CD14-positive monocyte (primary cell): Measurements from ENCODE around the gene DAP3. TPM values are rescaled to one million over a fixed set of nuclear protein-coding genes. Genes with fewer than 3 reads are reported as not detected.

Experiments
- DNase-seq, 3 donors: peaks; one replicate each; pipeline ENCODE4 v3.0.0-alpha.2; 2011 to 2022
- H2AFZ ChIP-seq: 2 replicates; pipeline ENCODE4 v1.6.0; 2012; ENCODE audit warnings: mild to moderate bottlenecking, low read depth, low read length, inconsistent platforms; ENCODE audit not compliant: insufficient read depth, poor library complexity, severe bottlenecking
- H3K27ac ChIP-seq, 2 donors: 1 replicate in 1 of 2; 2 replicates in 1 of 2; pipeline ENCODE4 v1.5.1; 2012 to 2013; ENCODE audit warnings: low read length in 2 of 2, control low read depth in 1 of 2, inconsistent platforms in 1 of 2, low read depth in 1 of 2, mild to moderate bottlenecking in 1 of 2
- H3K27me3 ChIP-seq, 2 donors: one replicate each; pipeline versions ENCODE4 v1.6.0 to v1.6.1; 2011 to 2013; ENCODE audit warnings: low read length in 2 of 2; ENCODE audit not compliant: control insufficient read depth in 2 of 2, insufficient read depth in 2 of 2
- H3K36me3 ChIP-seq, 2 donors: replicated peaks in 1 of 2; 1 replicate in 1 of 2; 2 replicates in 1 of 2; pipeline versions ENCODE4 v1.5.1 to v1.6.1; 2012 to 2013; ENCODE audit warnings: low read length in 2 of 2, control low read depth in 1 of 2, inconsistent platforms in 1 of 2, mild to moderate bottlenecking in 1 of 2; ENCODE audit not compliant: insufficient read depth in 2 of 2, control insufficient read depth in 1 of 2
- H3K4me1 ChIP-seq, 2 donors: 1 replicate in 1 of 2; 2 replicates in 1 of 2; pipeline versions ENCODE4 v1.5.1 to v1.6.1; 2012 to 2013; ENCODE audit warnings: low read length in 2 of 2, control low read depth in 1 of 2, inconsistent platforms in 1 of 2, mild to moderate bottlenecking in 1 of 2, moderate library complexity in 1 of 2; ENCODE audit not compliant: insufficient read depth in 2 of 2, control insufficient read depth in 1 of 2
- H3K4me2 ChIP-seq: replicated peaks from 2 replicates; pipeline ENCODE3; 2012; ENCODE audit warnings: low read length, moderate library complexity, mild to moderate bottlenecking; ENCODE audit not compliant: poor library complexity, severe bottlenecking; ENCODE audit errors: extremely low read depth
- H3K4me3 ChIP-seq, 3 experiments: fragments of 200-600 bp in 1 of 3; sonication (generic) in 1 of 3; replicated peaks in 1 of 3; 1 replicate in 2 of 3; 2 replicates in 1 of 3; pipeline ENCODE4 v1.5.1; 2011 to 2013; ENCODE audit warnings: low read length in 3 of 3, mild to moderate bottlenecking in 3 of 3, control low read depth in 2 of 3, low read depth in 2 of 3, inconsistent platforms in 1 of 3, moderate library complexity in 1 of 3
- H3K79me2 ChIP-seq: 2 replicates; pipeline ENCODE4 v1.6.0; 2012; ENCODE audit warnings: mild to moderate bottlenecking, control low read depth, inconsistent platforms, low read length, moderate library complexity; ENCODE audit not compliant: insufficient read depth
- H3K9ac ChIP-seq: 2 replicates; pipeline ENCODE4 v1.6.0; 2017; ENCODE audit warnings: low read length, mild to moderate bottlenecking; ENCODE audit not compliant: insufficient read depth, poor library complexity, severe bottlenecking
- H3K9me3 ChIP-seq, 2 donors: replicated peaks in 1 of 2; 1 replicate in 1 of 2; 2 replicates in 1 of 2; pipeline versions ENCODE4 v1.5.1 to v1.6.1; 2012 to 2013; ENCODE audit warnings: low read length in 2 of 2, control low read depth in 1 of 2; ENCODE audit not compliant: control insufficient read depth in 1 of 2, insufficient read depth in 1 of 2
- H4K20me1 ChIP-seq: 2 replicates; pipeline ENCODE4 v1.6.0; 2012; ENCODE audit warnings: mild to moderate bottlenecking, low read length, control low read depth, moderate library complexity; ENCODE audit not compliant: insufficient read depth
- H3K27ac Mint-ChIP-seq, 7 donors: one replicate each; pipeline ENCODE4 v1.8.0; 2020; ENCODE audit warnings: mild to moderate bottlenecking in 7 of 7, mixed read lengths in 7 of 7, moderate library complexity in 6 of 7, inconsistent platforms in 2 of 7
- H3K27me3 Mint-ChIP-seq, 3 donors: one replicate each; pipeline ENCODE4 v1.8.0; 2021 to 2022; ENCODE audit warnings: low read depth in 3 of 3, mild to moderate bottlenecking in 3 of 3, mixed read lengths in 3 of 3, moderate library complexity in 3 of 3, inconsistent platforms in 1 of 3
- H3K36me3 Mint-ChIP-seq, 2 donors: one replicate each; pipeline ENCODE4 v1.8.0; 2020; ENCODE audit warnings: mixed read lengths in 2 of 2, inconsistent platforms in 1 of 2, mild to moderate bottlenecking in 1 of 2
- H3K4me1 Mint-ChIP-seq: one replicate; pipeline ENCODE4 v1.8.0; 2020; ENCODE audit warnings: mild to moderate bottlenecking, mixed read lengths
- H3K4me3 Mint-ChIP-seq, 2 donors: one replicate each; pipeline ENCODE4 v1.8.0; 2020; ENCODE audit warnings: mild to moderate bottlenecking in 2 of 2, mixed read lengths in 2 of 2, moderate library complexity in 1 of 2
- H3K9me3 Mint-ChIP-seq, 7 donors: one replicate each; pipeline ENCODE4 v1.8.0; 2020 to 2022; ENCODE audit warnings: mixed read lengths in 7 of 7, mild to moderate bottlenecking in 6 of 7, moderate library complexity in 6 of 7, inconsistent platforms in 2 of 7
- WGBS: methylation state at CpG from one replicate; pipeline ENCODE4 v1.1.5; 2013; ENCODE audit warnings: missing lambda C conversion rate; ENCODE audit not compliant: insufficient coverage; 5-methylcytosine and 5-hydroxymethylcytosine counted together
- intact Hi-C, 2 donors: fragments of 100-400 bp; cut with micrococcal nuclease; formaldehyde crosslinking; loops; one replicate each; pipeline versions ENCODE4 v1.15.0 to v1.15.1; 2023
- polyA plus RNA-seq, 3 donors: library from polyadenylated mRNA; depleted of rRNA in 1 of 3; unstranded in 2 of 3; stranded (reverse) in 1 of 3; fragments of 300-500 nt in 2 of 3; fragments of >200 nt in 1 of 3; fragmentation: Illumina TruSeq in 2 of 3; gene quantifications; 1 replicate in 2 of 3; 2 replicates in 1 of 3; pipeline ENCODE4 v1.2.3, GENCODE V29; 2012 to 2021
- TF ChIP-seq, protein P1 (sequence below): fragments of 200-600 bp; IDR thresholded peaks from one replicate; pipeline ENCODE4 v1.8.0; 2022; ENCODE audit warnings: antibody characterized with exemption, mild to moderate bottlenecking

DAP3 gene
- polyA plus RNA-seq, 3 donors: 69.0 to 79.3 (median 72.7) TPM

DNA sequence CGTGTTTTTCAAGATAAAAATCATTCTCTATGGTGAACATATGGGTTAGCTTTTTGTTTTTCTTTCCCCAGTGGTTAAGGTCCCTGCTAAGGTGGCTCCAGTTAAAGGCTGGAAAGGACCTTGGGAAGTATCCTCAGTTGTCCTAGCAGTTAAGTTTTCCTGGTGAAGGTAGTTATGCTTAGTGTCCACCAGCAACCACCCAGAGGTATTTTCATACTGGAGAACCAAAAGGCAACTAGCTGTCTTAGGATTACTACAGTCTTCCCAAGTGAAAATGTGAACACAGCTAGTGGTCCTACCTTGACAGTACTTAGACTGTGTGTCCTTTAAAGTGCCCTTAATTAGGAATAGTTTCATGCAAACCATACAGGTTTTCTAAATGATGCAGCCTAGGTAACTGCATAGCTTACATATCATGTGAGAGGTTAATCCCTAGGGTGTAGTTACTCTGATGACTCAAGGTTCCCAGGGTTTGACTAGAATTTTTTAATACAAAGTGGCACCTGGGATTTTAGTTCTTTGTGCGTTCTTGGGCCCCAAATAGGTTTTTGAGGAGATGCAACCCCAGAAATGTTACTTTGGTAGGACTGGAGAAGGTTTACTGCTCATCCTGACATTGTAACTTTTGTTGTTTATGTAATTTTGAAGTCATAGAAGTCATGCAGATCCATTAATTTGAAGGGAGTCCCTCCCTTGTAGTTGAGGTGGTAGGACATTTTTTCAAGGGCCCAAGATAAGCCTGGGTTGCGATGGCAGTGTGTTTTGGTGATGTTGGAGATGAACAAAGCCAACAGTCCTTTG, 36.8 kb upstream of the DAP3 start:
- no peaks in the 10 kb centered on the region for H3K79me2 ChIP-seq
- no peak overlapping the region for H3K27ac Mint-ChIP-seq

DNA sequence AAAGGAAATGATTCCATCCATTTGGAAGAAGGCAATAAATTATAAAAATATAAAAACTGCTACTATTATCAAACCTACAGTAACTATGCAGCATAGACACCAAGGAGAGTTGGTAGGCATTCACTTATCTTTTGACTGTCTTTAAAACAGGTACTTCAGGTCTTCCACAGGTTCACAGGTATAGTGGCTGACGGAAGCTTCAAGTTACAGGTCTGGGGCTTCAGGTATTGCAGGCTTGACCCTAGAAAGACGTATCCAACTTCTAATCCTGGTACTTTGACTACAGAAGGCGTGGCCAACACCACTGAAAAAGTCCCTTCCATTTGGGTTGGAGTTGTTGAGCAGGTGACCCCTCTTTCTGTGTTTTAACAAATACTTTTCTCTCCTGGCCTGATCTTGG, 35.9 kb upstream of the DAP3 start:
- Histone ChIP-seq H3K9ac (no peak overlapping the region), H4K20me1 (peaks cover 4% of the 10 kb centered on the region), H3K4me1 (peaks cover 23 to 26% of the 10 kb centered on the region in 2 donors), H2AFZ (no peak overlapping the region), H3K79me2 (no peaks in the 10 kb centered on the region), H3K27me3 (peaks cover 0 to 3% of the 10 kb centered on the region in 2 donors), H3K36me3 (peaks cover 0 to 3% of the 10 kb centered on the region in 2 donors), H3K9me3 (peaks cover 16 to 18% of the 10 kb centered on the region in 2 donors), H3K27ac (no peak overlapping the region), H3K4me3 (no peak overlapping the region), H3K4me2 (no peak overlapping the region)
- intact Hi-C loops: no loop called here
- no CpG with 5 or more reads among the region's 3 CpGs for WGBS
- DNase-seq: no peak
- no peak overlapping the region for H3K27ac Mint-ChIP-seq
- TF ChIP-seq, protein P1, sequence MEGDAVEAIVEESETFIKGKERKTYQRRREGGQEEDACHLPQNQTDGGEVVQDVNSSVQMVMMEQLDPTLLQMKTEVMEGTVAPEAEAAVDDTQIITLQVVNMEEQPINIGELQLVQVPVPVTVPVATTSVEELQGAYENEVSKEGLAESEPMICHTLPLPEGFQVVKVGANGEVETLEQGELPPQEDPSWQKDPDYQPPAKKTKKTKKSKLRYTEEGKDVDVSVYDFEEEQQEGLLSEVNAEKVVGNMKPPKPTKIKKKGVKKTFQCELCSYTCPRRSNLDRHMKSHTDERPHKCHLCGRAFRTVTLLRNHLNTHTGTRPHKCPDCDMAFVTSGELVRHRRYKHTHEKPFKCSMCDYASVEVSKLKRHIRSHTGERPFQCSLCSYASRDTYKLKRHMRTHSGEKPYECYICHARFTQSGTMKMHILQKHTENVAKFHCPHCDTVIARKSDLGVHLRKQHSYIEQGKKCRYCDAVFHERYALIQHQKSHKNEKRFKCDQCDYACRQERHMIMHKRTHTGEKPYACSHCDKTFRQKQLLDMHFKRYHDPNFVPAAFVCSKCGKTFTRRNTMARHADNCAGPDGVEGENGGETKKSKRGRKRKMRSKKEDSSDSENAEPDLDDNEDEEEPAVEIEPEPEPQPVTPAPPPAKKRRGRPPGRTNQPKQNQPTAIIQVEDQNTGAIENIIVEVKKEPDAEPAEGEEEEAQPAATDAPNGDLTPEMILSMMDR: no peak
- H3K4me1 Mint-ChIP-seq: peaks cover 20% of the 10 kb centered on the region
- no peak overlapping the region for H3K4me3 Mint-ChIP-seq
- H3K36me3 Mint-ChIP-seq: no peaks in the 10 kb centered on the region
- peaks cover 3 to 7% (median 3%) of the 10 kb centered on the region in 3 donors for H3K27me3 Mint-ChIP-seq
- peaks cover 8 to 24% (median 19%) of the 10 kb centered on the region in 7 donors for H3K9me3 Mint-ChIP-seq

More for the DNA sequence above, 36.8 kb upstream of the DAP3 start:
- Histone ChIP-seq H2AFZ (no peak overlapping the region), H3K27ac (no peak overlapping the region), H3K4me1 (peaks cover 28 to 31% of the 10 kb centered on the region in 2 donors), H4K20me1 (no peaks in the 10 kb centered on the region), H3K9me3 (peaks cover 16 to 18% of the 10 kb centered on the region in 2 donors), H3K4me2 (no peak overlapping the region), H3K4me3 (no peak overlapping the region), H3K27me3 (peaks cover 0 to 3% of the 10 kb centered on the region in 2 donors), H3K9ac (no peak overlapping the region), H3K36me3 (no peaks in the 10 kb centered on the region)
- Mint-ChIP-seq H3K27me3 (peaks cover 3 to 7% (median 6%) of the 10 kb centered on the region in 3 donors), H3K4me3 (no peak overlapping the region), H3K9me3 (peaks cover 8 to 24% (median 19%) of the 10 kb centered on the region in 7 donors), H3K36me3 (no peaks in the 10 kb centered on the region), H3K4me1 (peaks cover 20% of the 10 kb centered on the region)
- no peak for DNase-seq
- 100% methylated on average over 1 of the region's 3 CpGs for WGBS
- TF ChIP-seq, protein P1: no peak
- intact Hi-C loops: no loop called here
